Measurements from ENCODE around the gene KCNJ16. TPM values are rescaled to one million over a fixed set of nuclear protein-coding genes. Genes with fewer than 3 reads are reported as not detected.

KCNJ16 gene
- total RNA-seq, 1 experiment from 2014 or later = not detected

- Histone ChIP-seq H3K9me3 (ENCODE audit: low read depth, low read length, poor library complexity, severe bottlenecking) (no peaks in the 10 kb centered on the region), H3K4me1 (ENCODE audit: insufficient read depth, low read length, poor library complexity, severe bottlenecking) (no peaks in the 10 kb centered on the region), H3K27me3 (replicated peaks; ENCODE audit: insufficient read depth, low read depth, low read length, poor library complexity) (no peaks in the 10 kb centered on the region), H3K36me3 (ENCODE audit: insufficient read depth, low read length, poor library complexity, severe bottlenecking) (no peaks in the 10 kb centered on the region), H3K27ac (ENCODE audit: low read depth, low read length, poor library complexity, severe bottlenecking) (no peak overlapping the region), H3K4me3 (ENCODE audit: low read depth, low read length, poor library complexity, severe bottlenecking) (no peak overlapping the region)
- CTCF ChIA-PET = no interaction called here
- intact Hi-C loops (cut with micrococcal nuclease; ENCODE audit: unreplicated experiment) = no loop called here
- TF ChIP-seq CTCF (conservative IDR thresholded peaks at IDR 0.05; ENCODE audit: low read depth, low read length) = no peak
- no peak for TF ChIP-seq EZH2 (IDR thresholded peaks at IDR 0.05; ENCODE audit: borderline replicate concordance, low read depth, low read length, poor library complexity, severe bottlenecking)
- no peak for DNase-seq (ENCODE audit: low spot score)
- no TSS peak for BruUV-seq (replicated peaks)
- POLR2A ChIA-PET (ENCODE audit: low non-redundant PET) = no interaction called here
Measured at GRCh38 chr17:70107441-70107840, 32.4 kb downstream of the KCNJ16 start.

GRCh38 chr17:70107904-70108565 lies 33.0 kb downstream of the KCNJ16 start:
- no TSS peak for BruUV-seq (replicated peaks)
- intact Hi-C loops (cut with micrococcal nuclease; ENCODE audit: unreplicated experiment) = no loop called here
- POLR2A ChIA-PET (ENCODE audit: low non-redundant PET) = no interaction called here

GRCh38 chr17:70109497-70109896 lies 34.5 kb downstream of the KCNJ16 start:
- H3K27me3 ChIP-seq (replicated peaks; ENCODE audit: insufficient read depth, low read depth, low read length, poor library complexity) = no peaks in the 10 kb centered on the region
- intact Hi-C loops (cut with micrococcal nuclease; ENCODE audit: unreplicated experiment) = no loop called here
- no peak for DNase-seq (ENCODE audit: low spot score)
- ChIA-PET POLR2A (ENCODE audit: low non-redundant PET) (no interaction called here), CTCF (no interaction called here)
- no peaks in the 10 kb centered on the region for H3K36me3 ChIP-seq (ENCODE audit: insufficient read depth, low read length, poor library complexity, severe bottlenecking)
- no peaks in the 10 kb centered on the region for H3K4me1 ChIP-seq (ENCODE audit: insufficient read depth, low read length, poor library complexity, severe bottlenecking)
- no TSS peak for BruUV-seq (replicated peaks)
- H3K9me3 ChIP-seq (ENCODE audit: low read depth, low read length, poor library complexity, severe bottlenecking) = no peaks in the 10 kb centered on the region
- no peak for TF ChIP-seq CTCF (conservative IDR thresholded peaks at IDR 0.05; ENCODE audit: low read depth, low read length)
- no peak for TF ChIP-seq EZH2 (IDR thresholded peaks at IDR 0.05; ENCODE audit: borderline replicate concordance, low read depth, low read length, poor library complexity, severe bottlenecking)
- no peak overlapping the region for H3K4me3 ChIP-seq (ENCODE audit: low read depth, low read length, poor library complexity, severe bottlenecking)
- H3K27ac ChIP-seq (ENCODE audit: low read depth, low read length, poor library complexity, severe bottlenecking) = no peak overlapping the region

More at GRCh38 chr17:70107904-70108565, 33.0 kb downstream of the KCNJ16 start:
- H3K4me1 ChIP-seq (ENCODE audit: insufficient read depth, low read length, poor library complexity, severe bottlenecking) = no peaks in the 10 kb centered on the region
- DNase-seq (ENCODE audit: low spot score) = no peak
- H3K36me3 ChIP-seq (ENCODE audit: insufficient read depth, low read length, poor library complexity, severe bottlenecking) = no peaks in the 10 kb centered on the region
- H3K27me3 ChIP-seq (replicated peaks; ENCODE audit: insufficient read depth, low read depth, low read length, poor library complexity) = no peaks in the 10 kb centered on the region
- H3K27ac ChIP-seq (ENCODE audit: low read depth, low read length, poor library complexity, severe bottlenecking) = no peak overlapping the region
- TF ChIP-seq CTCF (conservative IDR thresholded peaks at IDR 0.05; ENCODE audit: low read depth, low read length) (no peak), EZH2 (IDR thresholded peaks at IDR 0.05; ENCODE audit: borderline replicate concordance, low read depth, low read length, poor library complexity, severe bottlenecking) (no peak)
- H3K4me3 ChIP-seq (ENCODE audit: low read depth, low read length, poor library complexity, severe bottlenecking) = no peak overlapping the region
- H3K9me3 ChIP-seq (ENCODE audit: low read depth, low read length, poor library complexity, severe bottlenecking) = no peaks in the 10 kb centered on the region
- CTCF ChIA-PET = no interaction called here

Measured in A673 (cell line).